HCT116 (cell line): Measurements from ENCODE around the gene ACTN4.

ENCODE experiments used
- ATF3 ChIP-seq: IDR thresholded peaks from 2 replicates; pipeline ENCODE4 v1.6.1; 2012
- CEBPB ChIP-seq: IDR thresholded peaks from 2 replicates; pipeline ENCODE4 v1.6.1; 2012; ENCODE audit warnings: low read depth
- CTCF ChIP-seq, 3 experiments: fragments of 200-600 bp in 1 of 3; sonication (generic) in 1 of 3; IDR thresholded peaks in 2 of 3; conservative IDR thresholded peaks in 1 of 3; 2 replicates each; pipeline ENCODE4 v1.5.1; 2012 to 2017; ENCODE audit warnings: low read depth in 2 of 3, low read length in 2 of 3, antibody characterized with exemption in 1 of 3, borderline replicate concordance in 1 of 3, control low read depth in 1 of 3, mild to moderate bottlenecking in 1 of 3, mixed read lengths in 1 of 3, mixed run types in 1 of 3, moderate library complexity in 1 of 3; ENCODE audit not compliant: insufficient read depth in 1 of 3
- EGR1 ChIP-seq: IDR thresholded peaks from 2 replicates; pipeline ENCODE4 v1.6.1; 2012; ENCODE audit warnings: low read depth
- EZH2 ChIP-seq: fragments of 200-600 bp; sonication (generic); IDR thresholded peaks from 2 replicates; pipeline ENCODE4 v1.6.1; 2017; ENCODE audit warnings: antibody characterized with exemption, mixed run types
- EZH2phosphoT487 ChIP-seq: fragments of 200-600 bp; IDR thresholded peaks from 2 replicates; pipeline ENCODE4 v1.6.1; 2018; ENCODE audit warnings: antibody characterized with exemption, borderline replicate concordance
- JUND ChIP-seq: IDR thresholded peaks from 2 replicates; pipeline ENCODE4 v1.6.1; 2012
- MAX ChIP-seq: IDR thresholded peaks from 2 replicates; pipeline ENCODE4 v1.6.1; 2012
- POLR2A ChIP-seq: IDR thresholded peaks from 2 replicates; pipeline ENCODE4 v1.7.0; 2011; ENCODE audit warnings: borderline replicate concordance; ENCODE audit not compliant: insufficient read depth, insufficient read length; ENCODE audit errors: extremely low read depth
- POLR2AphosphoS5 ChIP-seq: IDR thresholded peaks from 2 replicates; pipeline ENCODE4 v1.6.1; 2011; ENCODE audit warnings: mild to moderate bottlenecking, low read depth, low read length, moderate library complexity
- REST ChIP-seq: IDR thresholded peaks from 2 replicates; pipeline ENCODE4 v1.6.1; 2012; ENCODE audit warnings: low read depth
- SIN3A ChIP-seq: IDR thresholded peaks from 2 replicates; pipeline ENCODE4 v1.6.1; 2012; ENCODE audit warnings: low read depth
- SP1 ChIP-seq: IDR thresholded peaks from 2 replicates; pipeline ENCODE4 v1.6.1; 2012; ENCODE audit warnings: low read depth
- SRF ChIP-seq: IDR thresholded peaks from 2 replicates; pipeline ENCODE4 v1.6.1; 2012; ENCODE audit warnings: low read depth

GRCh38 chr19:38626401-38626800 is 21.0 kb upstream of the ACTN4 start:
- TF ChIP-seq SP1, result no peak
- TF ChIP-seq CTCF (IDR thresholded peaks at IDR 0.05 in 2 of 3, conservative IDR thresholded peaks at IDR 0.05 in 1 of 3; ENCODE audit: borderline replicate concordance in 1 of 3, insufficient read depth in 1 of 3, low read depth in 2 of 3, low read length in 2 of 3), result no peak
- TF ChIP-seq POLR2A, result no peak
- no peak for TF ChIP-seq SRF
- no peak for TF ChIP-seq EZH2phosphoT487
- TF ChIP-seq JUND, result no peak
- TF ChIP-seq EZH2, result no peak
- no peak for TF ChIP-seq EGR1
- TF ChIP-seq POLR2AphosphoS5, result no peak
- no peak for TF ChIP-seq MAX
- no peak for TF ChIP-seq ATF3
- no peak for TF ChIP-seq CEBPB
- TF ChIP-seq SIN3A, result no peak
- no peak for TF ChIP-seq REST
